WTC11 (cell line): Measurements from ENCODE around the gene TKFC. TPM values are rescaled to one million over a fixed set of nuclear protein-coding genes. Genes with fewer than 3 reads are reported as not detected.

Experiments
- ATAC-seq: fragments of 200-7000 bp; cut with Tn5 transposase; 2 replicates; pipeline ENCODE4 v1.10.0; 2021; ENCODE audit warnings: mild to moderate bottlenecking, moderate library complexity
- CTCF ChIA-PET: fragments of 300-600 bp; sonication (Branson Sonifier 250); formaldehyde crosslinking; loops from one replicate; lab custom pipeline; 2021; ENCODE audit warnings: antibody characterized with exemption; lab: Charles Lee
- POLR2A ChIA-PET: fragments of 350-600 bp; sonication (Branson Sonifier 250); formaldehyde crosslinking; loops from one replicate; lab custom pipeline; 2021; ENCODE audit warnings: antibody characterized with exemption; lab: Charles Lee
- DNase-seq: peaks from one replicate; pipeline ENCODE4 v3.0.0; 2021; ENCODE audit warnings: low spot score
- H3K27ac Mint-ChIP-seq: 2 replicates; pipeline ENCODE4 v1.8.0; 2021; ENCODE audit warnings: mixed read lengths
- H3K27me3 Mint-ChIP-seq: 2 replicates; pipeline ENCODE4 v1.8.0; 2021; ENCODE audit warnings: low read depth, mild to moderate bottlenecking, moderate library complexity, mixed read lengths
- H3K36me3 Mint-ChIP-seq: 2 replicates; pipeline ENCODE4 v1.8.0; 2021; ENCODE audit warnings: mixed read lengths
- H3K4me1 Mint-ChIP-seq: 2 replicates; pipeline ENCODE4 v1.8.0; 2022; ENCODE audit warnings: mixed read lengths
- H3K4me3 Mint-ChIP-seq: 2 replicates; pipeline ENCODE4 v1.8.0; 2021; ENCODE audit warnings: mild to moderate bottlenecking, moderate library complexity, mixed read lengths
- H3K9me3 Mint-ChIP-seq: 2 replicates; pipeline ENCODE4 v1.8.0; 2021; ENCODE audit warnings: mixed read lengths
- ETV6 ChIP-seq: sonication (generic); formaldehyde crosslinking; IDR thresholded peaks from 2 replicates; pipeline ENCODE4 v1.8.1; 2022; ENCODE audit warnings: mild to moderate bottlenecking, missing genetic modification reagents
- GABPB1 ChIP-seq: sonication (generic); formaldehyde crosslinking; IDR thresholded peaks from 2 replicates; pipeline ENCODE4 v1.8.1; 2023; ENCODE audit warnings: mild to moderate bottlenecking, missing genetic modification reagents
- HMGA2 ChIP-seq: fragments of 250-450 bp; sonication (Bioruptor Pico); IDR thresholded peaks from 2 replicates; pipeline ENCODE4 v1.4.0; 2021; ENCODE audit warnings: mild to moderate bottlenecking, moderate library complexity
- MYBL2 ChIP-seq: sonication (generic); formaldehyde crosslinking; IDR thresholded peaks from 2 replicates; pipeline ENCODE4 v1.8.1; 2023; ENCODE audit warnings: mild to moderate bottlenecking, moderate library complexity, missing genetic modification reagents
- NR1H2 ChIP-seq: sonication (generic); formaldehyde crosslinking; IDR thresholded peaks from 2 replicates; pipeline ENCODE4 v1.9.0; 2021; ENCODE audit warnings: mild to moderate bottlenecking, moderate library complexity, missing genetic modification reagents
- ZNF219 ChIP-seq: sonication (generic); formaldehyde crosslinking; IDR thresholded peaks from 2 replicates; pipeline ENCODE4 v1.8.0; 2023; ENCODE audit warnings: missing genetic modification reagents, mild to moderate bottlenecking, borderline replicate concordance
- ZNF416 ChIP-seq: fragments of 250-450 bp; sonication (Bioruptor Pico); IDR thresholded peaks from 2 replicates; pipeline ENCODE4 v1.9.0; 2021; ENCODE audit warnings: mild to moderate bottlenecking, inconsistent platforms
- total RNA-seq: library from RNA; stranded (reverse); gene quantifications from 3 replicates; pipeline ENCODE4 v1.2.3, GENCODE V29; 2021
- TF ChIP-seq, protein P1 (sequence below): sonication (generic); formaldehyde crosslinking; IDR thresholded peaks from 2 replicates; pipeline ENCODE4 v1.8.0; 2022; ENCODE audit warnings: missing genetic modification reagents
- TF ChIP-seq, protein P2 (sequence below): sonication (generic); formaldehyde crosslinking; IDR thresholded peaks from 2 replicates; pipeline ENCODE4 v1.8.1; 2023; ENCODE audit warnings: mild to moderate bottlenecking, missing genetic modification reagents, borderline replicate concordance
- TF ChIP-seq, protein P3 (sequence below): fragments of 250-450 bp; sonication (Bioruptor Pico); IDR thresholded peaks from 2 replicates; pipeline ENCODE4 v1.8.0; 2021; ENCODE audit warnings: mild to moderate bottlenecking
- TF ChIP-seq, protein P4 (sequence below): sonication (generic); formaldehyde crosslinking; IDR thresholded peaks from 2 replicates; pipeline ENCODE4 v1.8.1; 2022; ENCODE audit warnings: mild to moderate bottlenecking, missing genetic modification reagents, moderate library complexity, borderline replicate concordance
- TF ChIP-seq, protein P5 (sequence below): fragments of 250-450 bp; sonication (Bioruptor Pico); IDR thresholded peaks from 2 replicates; pipeline ENCODE4 v1.9.0; 2021; ENCODE audit warnings: mild to moderate bottlenecking
- TF ChIP-seq, protein P6 (sequence below): sonication (generic); formaldehyde crosslinking; IDR thresholded peaks from 2 replicates; pipeline ENCODE4 v1.8.1; 2022; ENCODE audit warnings: low read depth, missing genetic modification reagents, borderline replicate concordance

The TKFC gene
- total RNA-seq, 1 experiment from 2014 or later = 86.8 TPM

DNA sequence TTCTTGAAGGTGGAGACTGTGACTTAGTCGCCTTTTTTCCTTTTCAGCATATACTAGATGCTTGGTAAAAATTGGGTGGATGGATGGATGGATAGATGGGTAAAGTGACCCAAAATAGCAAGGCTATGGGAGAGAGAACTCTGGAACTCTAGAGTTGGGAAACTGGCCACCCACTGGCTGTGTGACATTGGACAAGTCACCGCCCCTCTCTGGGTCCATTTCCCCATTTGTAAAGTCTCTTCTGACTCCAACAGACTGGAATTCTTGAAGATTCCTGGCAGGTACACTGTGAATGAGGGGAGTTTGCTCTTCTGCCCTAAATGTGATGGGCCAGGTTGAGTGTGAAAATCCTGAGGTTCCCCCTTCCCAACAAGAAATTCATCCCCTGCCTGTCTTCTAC lies 8.0 kb downstream of the TKFC start:
- no peak overlapping the region for H3K27ac Mint-ChIP-seq
- peaks cover 10% of the 10 kb centered on the region; the same call in 1 of the 2 replicates for H3K36me3 Mint-ChIP-seq
- POLR2A ChIA-PET = no interaction called here
- no peak for ATAC-seq
- H3K4me3 Mint-ChIP-seq = no peak overlapping the region
- no peak for DNase-seq
- peaks cover 12% of the 10 kb centered on the region for H3K4me1 Mint-ChIP-seq
- TF ChIP-seq, protein P1, sequence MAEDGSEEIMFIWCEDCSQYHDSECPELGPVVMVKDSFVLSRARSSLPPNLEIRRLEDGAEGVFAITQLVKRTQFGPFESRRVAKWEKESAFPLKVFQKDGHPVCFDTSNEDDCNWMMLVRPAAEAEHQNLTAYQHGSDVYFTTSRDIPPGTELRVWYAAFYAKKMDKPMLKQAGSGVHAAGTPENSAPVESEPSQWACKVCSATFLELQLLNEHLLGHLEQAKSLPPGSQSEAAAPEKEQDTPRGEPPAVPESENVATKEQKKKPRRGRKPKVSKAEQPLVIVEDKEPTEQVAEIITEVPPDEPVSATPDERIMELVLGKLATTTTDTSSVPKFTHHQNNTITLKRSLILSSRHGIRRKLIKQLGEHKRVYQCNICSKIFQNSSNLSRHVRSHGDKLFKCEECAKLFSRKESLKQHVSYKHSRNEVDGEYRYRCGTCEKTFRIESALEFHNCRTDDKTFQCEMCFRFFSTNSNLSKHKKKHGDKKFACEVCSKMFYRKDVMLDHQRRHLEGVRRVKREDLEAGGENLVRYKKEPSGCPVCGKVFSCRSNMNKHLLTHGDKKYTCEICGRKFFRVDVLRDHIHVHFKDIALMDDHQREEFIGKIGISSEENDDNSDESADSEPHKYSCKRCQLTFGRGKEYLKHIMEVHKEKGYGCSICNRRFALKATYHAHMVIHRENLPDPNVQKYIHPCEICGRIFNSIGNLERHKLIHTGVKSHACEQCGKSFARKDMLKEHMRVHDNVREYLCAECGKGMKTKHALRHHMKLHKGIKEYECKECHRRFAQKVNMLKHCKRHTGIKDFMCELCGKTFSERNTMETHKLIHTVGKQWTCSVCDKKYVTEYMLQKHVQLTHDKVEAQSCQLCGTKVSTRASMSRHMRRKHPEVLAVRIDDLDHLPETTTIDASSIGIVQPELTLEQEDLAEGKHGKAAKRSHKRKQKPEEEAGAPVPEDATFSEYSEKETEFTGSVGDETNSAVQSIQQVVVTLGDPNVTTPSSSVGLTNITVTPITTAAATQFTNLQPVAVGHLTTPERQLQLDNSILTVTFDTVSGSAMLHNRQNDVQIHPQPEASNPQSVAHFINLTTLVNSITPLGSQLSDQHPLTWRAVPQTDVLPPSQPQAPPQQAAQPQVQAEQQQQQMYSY (CRISPR knock-in tag) = no peak
- TF ChIP-seq, protein P2, sequence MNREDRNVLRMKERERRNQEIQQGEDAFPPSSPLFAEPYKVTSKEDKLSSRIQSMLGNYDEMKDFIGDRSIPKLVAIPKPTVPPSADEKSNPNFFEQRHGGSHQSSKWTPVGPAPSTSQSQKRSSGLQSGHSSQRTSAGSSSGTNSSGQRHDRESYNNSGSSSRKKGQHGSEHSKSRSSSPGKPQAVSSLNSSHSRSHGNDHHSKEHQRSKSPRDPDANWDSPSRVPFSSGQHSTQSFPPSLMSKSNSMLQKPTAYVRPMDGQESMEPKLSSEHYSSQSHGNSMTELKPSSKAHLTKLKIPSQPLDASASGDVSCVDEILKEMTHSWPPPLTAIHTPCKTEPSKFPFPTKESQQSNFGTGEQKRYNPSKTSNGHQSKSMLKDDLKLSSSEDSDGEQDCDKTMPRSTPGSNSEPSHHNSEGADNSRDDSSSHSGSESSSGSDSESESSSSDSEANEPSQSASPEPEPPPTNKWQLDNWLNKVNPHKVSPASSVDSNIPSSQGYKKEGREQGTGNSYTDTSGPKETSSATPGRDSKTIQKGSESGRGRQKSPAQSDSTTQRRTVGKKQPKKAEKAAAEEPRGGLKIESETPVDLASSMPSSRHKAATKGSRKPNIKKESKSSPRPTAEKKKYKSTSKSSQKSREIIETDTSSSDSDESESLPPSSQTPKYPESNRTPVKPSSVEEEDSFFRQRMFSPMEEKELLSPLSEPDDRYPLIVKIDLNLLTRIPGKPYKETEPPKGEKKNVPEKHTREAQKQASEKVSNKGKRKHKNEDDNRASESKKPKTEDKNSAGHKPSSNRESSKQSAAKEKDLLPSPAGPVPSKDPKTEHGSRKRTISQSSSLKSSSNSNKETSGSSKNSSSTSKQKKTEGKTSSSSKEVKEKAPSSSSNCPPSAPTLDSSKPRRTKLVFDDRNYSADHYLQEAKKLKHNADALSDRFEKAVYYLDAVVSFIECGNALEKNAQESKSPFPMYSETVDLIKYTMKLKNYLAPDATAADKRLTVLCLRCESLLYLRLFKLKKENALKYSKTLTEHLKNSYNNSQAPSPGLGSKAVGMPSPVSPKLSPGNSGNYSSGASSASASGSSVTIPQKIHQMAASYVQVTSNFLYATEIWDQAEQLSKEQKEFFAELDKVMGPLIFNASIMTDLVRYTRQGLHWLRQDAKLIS (CRISPR knock-in tag) = no peak
- no peaks in the 10 kb centered on the region for H3K27me3 Mint-ChIP-seq
- no peaks in the 10 kb centered on the region for H3K9me3 Mint-ChIP-seq
- CTCF ChIA-PET = no interaction called here

DNA sequence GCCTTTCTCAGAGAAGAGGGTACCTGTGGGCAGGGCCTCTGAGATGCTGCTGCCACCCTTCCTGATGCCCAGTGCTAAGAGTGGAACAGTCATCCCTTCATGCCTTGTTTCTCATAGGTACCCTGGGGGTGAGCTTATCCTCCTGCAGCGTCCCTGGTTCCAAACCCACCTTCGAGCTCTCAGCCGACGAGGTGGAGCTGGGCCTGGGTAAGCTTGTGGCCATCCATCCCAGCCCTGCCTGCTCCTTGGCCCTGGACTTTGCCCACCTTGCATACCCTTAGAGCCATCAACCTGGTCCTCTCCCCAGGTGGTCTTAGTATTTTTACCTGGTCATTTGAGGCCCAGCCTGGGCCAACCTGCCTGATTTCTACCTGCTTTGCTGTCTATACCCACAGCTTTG lies 8.7 kb downstream of the TKFC start:
- ATAC-seq (no peak), DNase-seq (no peak)
- Mint-ChIP-seq H3K9me3 (no peaks in the 10 kb centered on the region), H3K27me3 (no peaks in the 10 kb centered on the region), H3K4me3 (no peak overlapping the region), H3K4me1 (peaks cover 4% of the 10 kb centered on the region; the same call in 1 of the 2 replicates), H3K27ac (no peak overlapping the region), H3K36me3 (peaks cover 10% of the 10 kb centered on the region; the same call in 1 of the 2 replicates)
- TF ChIP-seq, protein P3, sequence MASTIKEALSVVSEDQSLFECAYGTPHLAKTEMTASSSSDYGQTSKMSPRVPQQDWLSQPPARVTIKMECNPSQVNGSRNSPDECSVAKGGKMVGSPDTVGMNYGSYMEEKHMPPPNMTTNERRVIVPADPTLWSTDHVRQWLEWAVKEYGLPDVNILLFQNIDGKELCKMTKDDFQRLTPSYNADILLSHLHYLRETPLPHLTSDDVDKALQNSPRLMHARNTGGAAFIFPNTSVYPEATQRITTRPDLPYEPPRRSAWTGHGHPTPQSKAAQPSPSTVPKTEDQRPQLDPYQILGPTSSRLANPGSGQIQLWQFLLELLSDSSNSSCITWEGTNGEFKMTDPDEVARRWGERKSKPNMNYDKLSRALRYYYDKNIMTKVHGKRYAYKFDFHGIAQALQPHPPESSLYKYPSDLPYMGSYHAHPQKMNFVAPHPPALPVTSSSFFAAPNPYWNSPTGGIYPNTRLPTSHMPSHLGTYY = no peak
- no peak for TF ChIP-seq HMGA2 (CRISPR knock-in tag)
- no peak for TF ChIP-seq NR1H2
- no peak for TF ChIP-seq MYBL2 (CRISPR knock-in tag)
- TF ChIP-seq, protein P4, sequence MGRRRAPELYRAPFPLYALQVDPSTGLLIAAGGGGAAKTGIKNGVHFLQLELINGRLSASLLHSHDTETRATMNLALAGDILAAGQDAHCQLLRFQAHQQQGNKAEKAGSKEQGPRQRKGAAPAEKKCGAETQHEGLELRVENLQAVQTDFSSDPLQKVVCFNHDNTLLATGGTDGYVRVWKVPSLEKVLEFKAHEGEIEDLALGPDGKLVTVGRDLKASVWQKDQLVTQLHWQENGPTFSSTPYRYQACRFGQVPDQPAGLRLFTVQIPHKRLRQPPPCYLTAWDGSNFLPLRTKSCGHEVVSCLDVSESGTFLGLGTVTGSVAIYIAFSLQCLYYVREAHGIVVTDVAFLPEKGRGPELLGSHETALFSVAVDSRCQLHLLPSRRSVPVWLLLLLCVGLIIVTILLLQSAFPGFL (CRISPR knock-in tag) = no peak
- TF ChIP-seq, protein P5, sequence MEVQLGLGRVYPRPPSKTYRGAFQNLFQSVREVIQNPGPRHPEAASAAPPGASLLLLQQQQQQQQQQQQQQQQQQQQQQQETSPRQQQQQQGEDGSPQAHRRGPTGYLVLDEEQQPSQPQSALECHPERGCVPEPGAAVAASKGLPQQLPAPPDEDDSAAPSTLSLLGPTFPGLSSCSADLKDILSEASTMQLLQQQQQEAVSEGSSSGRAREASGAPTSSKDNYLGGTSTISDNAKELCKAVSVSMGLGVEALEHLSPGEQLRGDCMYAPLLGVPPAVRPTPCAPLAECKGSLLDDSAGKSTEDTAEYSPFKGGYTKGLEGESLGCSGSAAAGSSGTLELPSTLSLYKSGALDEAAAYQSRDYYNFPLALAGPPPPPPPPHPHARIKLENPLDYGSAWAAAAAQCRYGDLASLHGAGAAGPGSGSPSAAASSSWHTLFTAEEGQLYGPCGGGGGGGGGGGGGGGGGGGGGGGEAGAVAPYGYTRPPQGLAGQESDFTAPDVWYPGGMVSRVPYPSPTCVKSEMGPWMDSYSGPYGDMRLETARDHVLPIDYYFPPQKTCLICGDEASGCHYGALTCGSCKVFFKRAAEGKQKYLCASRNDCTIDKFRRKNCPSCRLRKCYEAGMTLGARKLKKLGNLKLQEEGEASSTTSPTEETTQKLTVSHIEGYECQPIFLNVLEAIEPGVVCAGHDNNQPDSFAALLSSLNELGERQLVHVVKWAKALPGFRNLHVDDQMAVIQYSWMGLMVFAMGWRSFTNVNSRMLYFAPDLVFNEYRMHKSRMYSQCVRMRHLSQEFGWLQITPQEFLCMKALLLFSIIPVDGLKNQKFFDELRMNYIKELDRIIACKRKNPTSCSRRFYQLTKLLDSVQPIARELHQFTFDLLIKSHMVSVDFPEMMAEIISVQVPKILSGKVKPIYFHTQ (CRISPR knock-in tag) = no peak
- TF ChIP-seq GABPB1 (CRISPR knock-in tag) = no peak
- no peak for TF ChIP-seq ZNF416
- TF ChIP-seq, protein P6, sequence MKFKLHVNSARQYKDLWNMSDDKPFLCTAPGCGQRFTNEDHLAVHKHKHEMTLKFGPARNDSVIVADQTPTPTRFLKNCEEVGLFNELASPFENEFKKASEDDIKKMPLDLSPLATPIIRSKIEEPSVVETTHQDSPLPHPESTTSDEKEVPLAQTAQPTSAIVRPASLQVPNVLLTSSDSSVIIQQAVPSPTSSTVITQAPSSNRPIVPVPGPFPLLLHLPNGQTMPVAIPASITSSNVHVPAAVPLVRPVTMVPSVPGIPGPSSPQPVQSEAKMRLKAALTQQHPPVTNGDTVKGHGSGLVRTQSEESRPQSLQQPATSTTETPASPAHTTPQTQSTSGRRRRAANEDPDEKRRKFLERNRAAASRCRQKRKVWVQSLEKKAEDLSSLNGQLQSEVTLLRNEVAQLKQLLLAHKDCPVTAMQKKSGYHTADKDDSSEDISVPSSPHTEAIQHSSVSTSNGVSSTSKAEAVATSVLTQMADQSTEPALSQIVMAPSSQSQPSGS = no peak
- TF ChIP-seq ZNF219 (CRISPR knock-in tag) = no peak
- TF ChIP-seq ETV6 (CRISPR knock-in tag) = no peak
- POLR2A ChIA-PET = no interaction called here
- CTCF ChIA-PET = interaction anchor here (1.0 kb wide), 1 partner anchor 43 kb away, joined by 6 read pairs; no protein-coding TSS in a partner anchor
